ENCODE measurements around the gene CPNE6.

DNA sequence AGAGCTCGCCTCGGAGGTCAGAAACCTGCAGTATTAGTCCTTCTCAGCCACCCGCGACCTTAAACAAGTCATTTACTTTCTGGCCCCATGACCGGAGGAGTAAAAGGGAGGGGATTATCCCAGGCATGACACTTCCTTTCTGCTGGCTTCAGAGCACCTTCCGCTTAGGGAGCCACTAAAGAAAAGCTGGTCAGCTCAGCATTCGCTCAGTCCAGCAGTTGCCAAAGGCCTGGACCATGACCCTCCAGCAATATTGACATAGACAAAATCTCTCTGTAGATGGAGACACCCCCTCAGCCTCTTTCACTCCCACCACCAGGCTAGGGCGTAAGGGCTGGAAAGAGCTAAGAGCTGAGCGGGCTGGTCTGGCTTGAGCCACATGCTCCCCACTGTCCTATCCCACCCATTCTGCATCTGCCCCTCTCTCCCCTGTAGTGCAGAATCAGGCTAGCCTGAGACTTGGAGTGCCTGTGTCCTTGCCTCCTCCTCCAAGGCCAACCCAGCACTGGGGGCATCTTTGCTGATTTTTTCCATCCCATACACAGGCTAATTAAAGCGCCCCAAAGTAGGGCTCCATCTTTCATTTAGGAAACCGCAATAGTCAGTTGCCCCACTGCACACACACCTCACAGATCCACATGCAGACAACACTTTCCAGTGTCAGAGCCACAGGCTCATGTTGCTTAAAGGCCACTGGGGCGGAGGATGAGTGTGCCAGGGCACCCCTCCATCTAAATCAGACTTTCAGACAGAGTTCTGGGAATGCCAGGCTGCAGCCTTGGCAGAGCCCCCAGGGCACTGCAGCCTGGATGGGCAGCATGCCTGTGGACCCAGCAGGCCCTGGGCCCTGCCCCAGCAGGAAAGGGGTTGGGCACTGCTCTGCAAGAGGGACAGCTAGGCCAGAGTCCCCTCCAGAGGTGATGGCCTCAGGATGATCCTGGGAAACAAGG, 4.0 kb upstream of the CPNE6 start:
- TF ChIP-seq, protein P1, sequence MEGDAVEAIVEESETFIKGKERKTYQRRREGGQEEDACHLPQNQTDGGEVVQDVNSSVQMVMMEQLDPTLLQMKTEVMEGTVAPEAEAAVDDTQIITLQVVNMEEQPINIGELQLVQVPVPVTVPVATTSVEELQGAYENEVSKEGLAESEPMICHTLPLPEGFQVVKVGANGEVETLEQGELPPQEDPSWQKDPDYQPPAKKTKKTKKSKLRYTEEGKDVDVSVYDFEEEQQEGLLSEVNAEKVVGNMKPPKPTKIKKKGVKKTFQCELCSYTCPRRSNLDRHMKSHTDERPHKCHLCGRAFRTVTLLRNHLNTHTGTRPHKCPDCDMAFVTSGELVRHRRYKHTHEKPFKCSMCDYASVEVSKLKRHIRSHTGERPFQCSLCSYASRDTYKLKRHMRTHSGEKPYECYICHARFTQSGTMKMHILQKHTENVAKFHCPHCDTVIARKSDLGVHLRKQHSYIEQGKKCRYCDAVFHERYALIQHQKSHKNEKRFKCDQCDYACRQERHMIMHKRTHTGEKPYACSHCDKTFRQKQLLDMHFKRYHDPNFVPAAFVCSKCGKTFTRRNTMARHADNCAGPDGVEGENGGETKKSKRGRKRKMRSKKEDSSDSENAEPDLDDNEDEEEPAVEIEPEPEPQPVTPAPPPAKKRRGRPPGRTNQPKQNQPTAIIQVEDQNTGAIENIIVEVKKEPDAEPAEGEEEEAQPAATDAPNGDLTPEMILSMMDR (optimal IDR thresholded peaks at IDR 0.05 in 1 of 3, IDR thresholded peaks at IDR 0.05 in 1 of 3, conservative IDR thresholded peaks at IDR 0.05 in 1 of 3; ENCODE audit: extremely low read depth in 1 of 3, insufficient read depth in 2 of 3, low read length in 3 of 3), result no peak
- no peak for TF ChIP-seq EZH2 (IDR thresholded peaks at IDR 0.05; ENCODE audit: low read length)
